HG03460 (cell line): ENCODE data around the gene NGFR.

Experiments
- ATAC-seq: cut with Tn5 transposase; IDR thresholded peaks from one replicate; pipeline ENCODE4 v1.9.1; 2021; ENCODE audit not compliant: unreplicated experiment

NGFR gene

GRCh38 chr17:49514071-49514721, 19.1 kb downstream of the NGFR start:
- no peak for ATAC-seq

GRCh38 chr17:49515196-49515770, 20.2 kb downstream of the NGFR start:
- no peak for ATAC-seq

GRCh38 chr17:49516180-49516579, 21.1 kb downstream of the NGFR start:
- ATAC-seq: no peak

- no peak for ATAC-seq
Observed at GRCh38 chr17:49518346-49519078, 23.4 kb downstream of the NGFR start.

GRCh38 chr17:49519781-49520180, 24.7 kb downstream of the NGFR start:
- ATAC-seq: no peak

- ATAC-seq: no peak
Observed at GRCh38 chr17:49520386-49521087, 25.4 kb downstream of the NGFR start.

- no peak for ATAC-seq
Observed at GRCh38 chr17:49521088-49521450, 26.0 kb downstream of the NGFR start.

- no peak for ATAC-seq
Observed at GRCh38 chr17:49521471-49522356, 26.6 kb downstream of the NGFR start.

- ATAC-seq: no peak
Observed at GRCh38 chr17:49522357-49522890, 27.3 kb downstream of the NGFR start.

- ATAC-seq: no peak
Observed at GRCh38 chr17:49523196-49523595, 28.1 kb downstream of the NGFR start.

GRCh38 chr17:49523706-49524472, 28.8 kb downstream of the NGFR start:
- ATAC-seq: no peak

GRCh38 chr17:49524473-49525359, 29.6 kb downstream of the NGFR start:
- ATAC-seq: no peak

GRCh38 chr17:49525831-49526741, 31.0 kb downstream of the NGFR start:
- ATAC-seq: no peak

- no peak for ATAC-seq
Observed at GRCh38 chr17:49527927-49528651, 33.0 kb downstream of the NGFR start.

GRCh38 chr17:49528966-49529365, 33.9 kb downstream of the NGFR start:
- no peak for ATAC-seq

GRCh38 chr17:49530118-49530517, 35.0 kb downstream of the NGFR start:
- ATAC-seq: no peak

- ATAC-seq: no peak
Observed at GRCh38 chr17:49543860-49544259, 48.8 kb downstream of the NGFR start.
